GM12891 (cell line): Measurements from ENCODE around the gene LIG3.

ENCODE experiments used
- DNase-seq: peaks from one replicate; pipeline ENCODE4 v3.0.0; 2011; ENCODE audit warnings: low spot score; ENCODE audit not compliant: insufficient read length
- FAIRE-seq: peaks from 2 replicates; lab custom pipeline; 2011; peaks lifted over from hg19 to GRCh38; lab: Jason Lieb, UNC
- PAX5 ChIP-seq: IDR thresholded peaks from 2 replicates; pipeline ENCODE4 v1.6.1; 2011; ENCODE audit warnings: low read length, moderate library complexity, mild to moderate bottlenecking; ENCODE audit not compliant: insufficient read depth, severe bottlenecking
- POLR2A ChIP-seq: IDR thresholded peaks from 2 replicates; pipeline ENCODE4 v1.6.1; 2011; ENCODE audit warnings: low read depth, low read length, control low read depth
- POLR2AphosphoS5 ChIP-seq: IDR thresholded peaks from 2 replicates; pipeline ENCODE4 v1.6.1; 2011; ENCODE audit warnings: low read depth, low read length, control low read depth
- POU2F2 ChIP-seq: IDR thresholded peaks from 2 replicates; pipeline ENCODE4 v1.6.1; 2011; ENCODE audit warnings: low read depth, mild to moderate bottlenecking, control low read depth, low read length, moderate library complexity
- SPI1 ChIP-seq: IDR thresholded peaks from 2 replicates; pipeline ENCODE4 v1.6.1; 2011; ENCODE audit warnings: low read depth, low read length, control low read depth
- TAF1 ChIP-seq: IDR thresholded peaks from 2 replicates; pipeline ENCODE4 v1.6.1; 2011; ENCODE audit warnings: low read depth, low read length, control low read depth

Gene LIG3

GRCh38 chr17:34980681-34981537 is 597 bp downstream of the LIG3 start:
- TF ChIP-seq POLR2AphosphoS5 (peak; percentile 32; the same call in 1 of the 2 replicates), PAX5 (no peak), POU2F2 (no peak; the same call in 1 of the 2 replicates), SPI1 (peak; percentile 10; the same call in 1 of the 2 replicates), POLR2A (0 out of 2 replicates have a peak, but pooled peaks have one; percentile 19), TAF1 (no peak)
- FAIRE-seq (peak; percentile 54), DNase-seq (peak; percentile 88)

GRCh38 chr17:34981538-34982241 is 1.4 kb downstream of the LIG3 start:
- TF ChIP-seq PAX5, result no peak
- TF ChIP-seq SPI1, result no peak
- no peak for TF ChIP-seq POU2F2
- no peak for TF ChIP-seq TAF1
- TF ChIP-seq POLR2AphosphoS5, result no peak
- TF ChIP-seq POLR2A, result no peak
- DNase-seq, result no peak
- FAIRE-seq, result peak; percentile 20

- DNase-seq (no peak), FAIRE-seq (no peak)
- TF ChIP-seq PAX5 (no peak), POLR2A (no peak), POLR2AphosphoS5 (no peak), SPI1 (no peak), TAF1 (no peak), POU2F2 (no peak)
Measured at GRCh38 chr17:34987232-34987631, 6.9 kb downstream of the LIG3 start.

- no peak for FAIRE-seq
- TF ChIP-seq TAF1, result no peak
- TF ChIP-seq PAX5, result no peak
- TF ChIP-seq SPI1, result 0 out of 2 replicates have a peak, but pooled peaks have one; percentile 1
- no peak for TF ChIP-seq POU2F2
- TF ChIP-seq POLR2AphosphoS5, result no peak
- DNase-seq, result no peak
Measured at GRCh38 chr17:34988644-34989043, 8.3 kb downstream of the LIG3 start.

GRCh38 chr17:34989473-34989872 is 9.2 kb downstream of the LIG3 start:
- TF ChIP-seq SPI1, result no peak
- no peak for TF ChIP-seq POLR2A
- no peak for TF ChIP-seq POU2F2
- no peak for TF ChIP-seq POLR2AphosphoS5
- no peak for TF ChIP-seq TAF1
- no peak for TF ChIP-seq PAX5
- FAIRE-seq, result no peak
- DNase-seq, result no peak

GRCh38 chr17:34990921-34991365 is 10.6 kb downstream of the LIG3 start:
- TF ChIP-seq PAX5 (no peak), SPI1 (no peak), POLR2AphosphoS5 (no peak), TAF1 (no peak), POU2F2 (no peak), POLR2A (no peak)
- FAIRE-seq (no peak), DNase-seq (no peak)

- no peak for TF ChIP-seq POLR2A
- no peak for TF ChIP-seq SPI1
- TF ChIP-seq TAF1, result no peak
- no peak for TF ChIP-seq POU2F2
- no peak for TF ChIP-seq POLR2AphosphoS5
- TF ChIP-seq PAX5, result no peak
- no peak for FAIRE-seq
- no peak for DNase-seq
Measured at GRCh38 chr17:34991606-34992005, 11.3 kb downstream of the LIG3 start.

- FAIRE-seq (no peak), DNase-seq (no peak)
- TF ChIP-seq PAX5 (no peak), POLR2AphosphoS5 (no peak), SPI1 (no peak), POU2F2 (no peak), TAF1 (no peak), POLR2A (no peak)
Measured at GRCh38 chr17:34993031-34993430, 12.7 kb downstream of the LIG3 start.
